WERI-Rb-1 (cell line): Measurements from ENCODE around the gene CWF19L2.

ENCODE experiments used
- DNase-seq: peaks from one replicate; pipeline ENCODE4 v3.0.0-alpha.2; 2020
- H3K27ac ChIP-seq: fragments of 250-450 bp; sonication (Bioruptor Pico); 2 replicates; pipeline ENCODE4 v1.5.1; 2020; ENCODE audit warnings: mild to moderate bottlenecking, moderate library complexity
- H3K27me3 ChIP-seq: fragments of 250-450 bp; sonication (Bioruptor Pico); 2 replicates; pipeline ENCODE4 v1.5.1; 2021; ENCODE audit warnings: mild to moderate bottlenecking, low read depth, moderate library complexity; ENCODE audit not compliant: insufficient read depth, severe bottlenecking
- H3K36me3 ChIP-seq: fragments of 250-450 bp; sonication (Bioruptor Pico); 2 replicates; pipeline ENCODE4 v1.5.1; 2020; ENCODE audit warnings: mild to moderate bottlenecking, moderate library complexity
- H3K4me3 ChIP-seq: 2 replicates; pipeline ENCODE4 v1.5.1; 2011; ENCODE audit warnings: low read depth, mild to moderate bottlenecking, control low read depth, low read length
- H3K9me3 ChIP-seq: fragments of 250-450 bp; sonication (Bioruptor Pico); 2 replicates; pipeline ENCODE4 v1.5.1; 2021; ENCODE audit warnings: mild to moderate bottlenecking, moderate library complexity; ENCODE audit not compliant: severe bottlenecking
- CTCF ChIP-seq: IDR thresholded peaks from 2 replicates; pipeline ENCODE4 v1.5.1; 2011; ENCODE audit warnings: low read depth, mild to moderate bottlenecking, control low read depth, inconsistent platforms, low read length

Gene CWF19L2

GRCh38 chr11:107372439-107372838 lies 85.2 kb downstream of the CWF19L2 start:
- H3K36me3 ChIP-seq: no peaks in the 10 kb centered on the region
- no peak overlapping the region for H3K27ac ChIP-seq
- no peak for DNase-seq
- no peaks in the 10 kb centered on the region for H3K9me3 ChIP-seq
- no peak for TF ChIP-seq CTCF
- no peaks in the 10 kb centered on the region for H3K27me3 ChIP-seq
- H3K4me3 ChIP-seq: no peak overlapping the region

- DNase-seq: no peak
- no peak overlapping the region for H3K4me3 ChIP-seq
- H3K27ac ChIP-seq: no peak overlapping the region
- H3K27me3 ChIP-seq: no peaks in the 10 kb centered on the region
- TF ChIP-seq CTCF: no peak
- no peaks in the 10 kb centered on the region for H3K9me3 ChIP-seq
- no peaks in the 10 kb centered on the region for H3K36me3 ChIP-seq
Observed at GRCh38 chr11:107370390-107370789, 87.2 kb downstream of the CWF19L2 start.

- Histone ChIP-seq H3K36me3 (peaks cover 3% of the 10 kb centered on the region; the same call in 1 of the 2 replicates), H3K4me3 (no peak overlapping the region), H3K27ac (no peak overlapping the region), H3K27me3 (no peaks in the 10 kb centered on the region), H3K9me3 (no peaks in the 10 kb centered on the region)
- TF ChIP-seq CTCF: no peak
- DNase-seq: no peak
Observed at GRCh38 chr11:107359701-107360100, 97.9 kb downstream of the CWF19L2 start.

GRCh38 chr11:107357877-107358276 lies 99.7 kb downstream of the CWF19L2 start:
- TF ChIP-seq CTCF: no peak
- H3K9me3 ChIP-seq: no peaks in the 10 kb centered on the region
- DNase-seq: no peak
- H3K27me3 ChIP-seq: no peaks in the 10 kb centered on the region
- peaks cover 3% of the 10 kb centered on the region; the same call in 1 of the 2 replicates for H3K36me3 ChIP-seq
- H3K27ac ChIP-seq: no peak overlapping the region
- no peak overlapping the region for H3K4me3 ChIP-seq

GRCh38 chr11:107354780-107355179 lies 102.8 kb downstream of the CWF19L2 start:
- no peak overlapping the region for H3K4me3 ChIP-seq
- H3K9me3 ChIP-seq: no peaks in the 10 kb centered on the region
- no peaks in the 10 kb centered on the region for H3K27me3 ChIP-seq
- H3K36me3 ChIP-seq: peaks cover 3% of the 10 kb centered on the region; the same call in 1 of the 2 replicates
- no peak overlapping the region for H3K27ac ChIP-seq
- no peak for DNase-seq
- TF ChIP-seq CTCF: no peak

GRCh38 chr11:107337917-107338316 lies 119.7 kb downstream of the CWF19L2 start:
- H3K36me3 ChIP-seq: no peaks in the 10 kb centered on the region
- H3K27ac ChIP-seq: no peak overlapping the region
- no peak for DNase-seq
- no peak overlapping the region for H3K4me3 ChIP-seq
- no peak for TF ChIP-seq CTCF
- no peaks in the 10 kb centered on the region for H3K9me3 ChIP-seq
- H3K27me3 ChIP-seq: no peaks in the 10 kb centered on the region
